Right lung (tissue), 5 donors: Measurements from ENCODE around the gene SHROOM2. TPM values are rescaled to one million over a fixed set of nuclear protein-coding genes. Genes with fewer than 3 reads are reported as not detected.

Experiments used
- DNase-seq, 2 donors: peaks; one replicate each; pipeline ENCODE4 v3.0.0-alpha.2; 2013
- polyA plus RNA-seq, 5 donors: library from polyadenylated mRNA; unstranded; fragments of 120-200 nt; gene quantifications; one replicate each; pipeline versions ENCODE4 v1.2.1 to v1.2.3, GENCODE V29; 2013; ENCODE audit warnings: inconsistent platforms in 1 of 5, low replicate concordance in 1 of 5; ENCODE audit not compliant: insufficient read length in 5 of 5, insufficient read depth in 1 of 5

Gene SHROOM2
- polyA plus RNA-seq, 5 donors = 10.8 to 14.6 (median 11.9) TPM

- no peak for DNase-seq
Measured at GRCh38 chrX:9938516-9938915, 152.3 kb downstream of the SHROOM2 start.

GRCh38 chrX:9940421-9940820 is 154.2 kb downstream of the SHROOM2 start:
- DNase-seq = no peak

- DNase-seq = no peak
Measured at GRCh38 chrX:9942086-9942485, 155.9 kb downstream of the SHROOM2 start.

- DNase-seq = no peak
Measured at GRCh38 chrX:9943420-9943819, 157.2 kb downstream of the SHROOM2 start.

DNA sequence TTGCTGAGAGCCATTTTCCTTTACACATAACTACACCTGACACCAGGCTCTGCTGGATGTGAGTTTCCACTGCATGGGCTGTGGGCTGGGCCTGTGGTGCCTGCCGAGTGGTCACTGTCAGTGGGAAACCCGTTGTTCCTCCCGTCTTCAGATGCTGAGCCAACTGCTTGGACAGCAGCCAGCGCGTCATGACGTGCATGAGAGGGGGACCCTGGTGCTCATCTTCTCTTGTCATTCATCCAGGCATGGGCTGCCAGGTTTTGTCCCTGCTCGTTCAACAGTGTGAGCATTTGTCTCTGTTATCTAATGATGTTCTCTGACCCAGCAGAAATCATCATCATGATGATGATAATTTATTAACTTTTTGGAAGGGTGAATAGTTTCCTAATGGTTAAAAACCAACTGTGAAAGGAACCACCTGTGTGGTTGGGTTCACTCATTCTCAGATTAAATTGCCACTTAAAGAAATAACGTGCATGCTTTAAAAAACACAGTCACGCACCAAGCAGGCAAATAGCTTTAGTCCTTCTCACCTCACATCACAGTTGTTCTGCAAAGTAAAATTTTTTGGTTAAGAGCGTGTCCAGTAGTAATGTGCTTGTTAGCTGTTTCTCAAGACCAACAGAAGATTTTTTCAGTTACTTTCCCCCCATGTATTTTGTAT is 161.0 kb downstream of the SHROOM2 start:
- no peak for DNase-seq

DNA sequence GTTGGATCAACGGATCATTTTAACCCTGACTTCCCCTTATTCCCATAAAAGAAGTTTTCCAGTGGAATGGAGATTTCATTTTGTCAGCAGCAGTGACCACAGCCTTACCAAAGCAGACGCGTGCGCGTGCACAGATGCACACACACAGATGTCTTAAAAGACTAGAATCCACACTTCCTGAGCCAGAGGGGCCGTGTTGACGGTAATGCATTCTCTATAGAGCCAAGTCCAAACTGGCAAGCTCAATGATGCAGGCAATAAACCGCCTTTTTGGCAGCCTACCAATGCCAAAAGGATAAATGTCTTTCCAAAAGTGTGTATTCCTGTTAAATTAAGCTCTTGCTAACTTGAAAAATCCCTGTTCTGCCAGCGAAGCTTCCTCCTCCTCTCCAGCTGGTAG is 162.2 kb downstream of the SHROOM2 start:
- no peak for DNase-seq

DNA sequence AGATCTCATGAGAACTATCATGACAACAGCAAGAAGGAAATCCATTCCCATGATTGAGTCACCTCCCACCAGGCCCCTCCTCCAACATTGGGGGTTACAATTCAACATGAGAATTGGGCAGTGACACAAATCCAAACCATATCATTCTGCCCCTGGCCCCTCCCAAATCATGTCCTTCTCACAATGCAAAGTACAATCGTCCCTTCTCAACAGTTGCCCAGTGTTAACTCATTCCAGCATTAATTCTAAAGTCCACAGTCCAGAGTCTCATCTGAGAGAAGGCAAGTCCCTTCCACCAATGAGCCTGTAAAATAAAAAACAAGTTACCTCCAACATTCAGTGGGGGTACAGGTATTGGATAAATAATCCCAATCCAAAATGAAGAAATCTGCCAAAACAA is 166.1 kb downstream of the SHROOM2 start:
- no peak for DNase-seq

- DNase-seq = no peak
Measured at GRCh38 chrX:9953396-9953795, 167.2 kb downstream of the SHROOM2 start.

DNA sequence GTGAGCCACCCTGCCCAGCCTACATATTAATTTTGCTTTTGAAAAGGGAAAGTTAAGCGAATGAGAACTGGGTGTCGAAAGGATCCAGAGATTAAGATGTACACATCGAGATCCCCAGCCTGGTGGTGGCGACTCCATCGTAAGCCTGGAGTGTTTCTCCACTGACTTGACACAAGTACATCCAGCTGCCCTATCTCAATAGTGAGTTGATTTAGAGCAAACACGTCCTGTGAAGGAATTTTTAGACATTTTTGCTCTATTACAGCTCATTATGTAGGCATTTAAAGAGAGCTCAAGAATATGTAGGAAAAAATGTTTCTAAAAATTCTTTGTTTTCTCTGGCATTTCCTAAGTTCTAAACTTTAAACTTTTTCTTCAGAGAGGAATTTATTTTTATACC is 169.3 kb downstream of the SHROOM2 start:
- DNase-seq = peak; percentile 38 to 50

GRCh38 chrX:9957743-9958142 is 171.5 kb downstream of the SHROOM2 start:
- no peak for DNase-seq

DNA sequence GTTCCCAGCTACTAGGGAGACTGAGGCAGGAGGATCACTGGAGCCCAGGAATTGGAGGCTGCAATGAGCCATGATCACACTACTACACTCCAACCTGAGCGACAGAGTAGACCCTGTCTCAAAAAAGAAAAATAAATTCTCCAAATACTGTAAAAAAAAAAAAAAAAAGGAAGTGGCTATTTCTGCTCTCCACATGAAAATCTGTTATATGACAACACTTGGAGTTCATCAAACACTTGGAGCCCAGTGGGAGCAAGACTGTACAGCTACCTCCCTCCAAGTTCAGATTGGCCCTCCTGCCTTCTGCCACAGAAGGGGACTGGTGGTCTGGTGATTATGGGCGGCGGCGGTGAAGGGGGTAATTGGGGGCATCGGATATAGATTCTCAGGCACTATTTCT is 172.0 kb downstream of the SHROOM2 start:
- DNase-seq = no peak

GRCh38 chrX:9961750-9962149 is 175.5 kb downstream of the SHROOM2 start:
- no peak for DNase-seq

GRCh38 chrX:9966775-9967408 is 180.7 kb downstream of the SHROOM2 start, which contains the start of gene CLDN34:
CLDN34 (plus strand) TSS chrX:9967358; CDS start chrX:9967358, 0 bp downstream.
- no peak for DNase-seq

GRCh38 chrX:9977635-9978034 is 191.4 kb downstream of the SHROOM2 start:
- no peak for DNase-seq

- no peak for DNase-seq
Measured at GRCh38 chrX:9980401-9980800, 194.2 kb downstream of the SHROOM2 start.

DNA sequence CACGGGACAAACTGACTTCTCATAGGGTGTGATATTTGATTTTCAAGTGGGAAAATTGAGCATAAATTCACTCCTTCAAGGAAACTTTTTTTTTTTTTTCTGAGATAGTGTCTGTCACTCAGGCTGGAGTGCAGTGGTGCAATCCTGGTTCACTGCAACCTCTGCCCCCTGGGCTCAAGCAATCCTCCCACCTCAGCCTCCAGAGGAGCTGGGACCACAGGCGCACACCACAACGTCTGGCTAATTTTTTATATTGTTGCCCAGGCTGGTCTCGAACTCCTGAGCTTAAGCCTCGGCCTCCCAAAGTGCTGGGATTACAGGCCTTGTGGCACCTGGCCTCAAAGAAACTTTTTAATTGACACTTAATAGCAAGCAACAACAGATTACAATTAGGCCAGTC is 194.7 kb downstream of the SHROOM2 start:
- no peak for DNase-seq

- no peak for DNase-seq
Measured at GRCh38 chrX:9983441-9983840, 197.2 kb downstream of the SHROOM2 start.

DNA sequence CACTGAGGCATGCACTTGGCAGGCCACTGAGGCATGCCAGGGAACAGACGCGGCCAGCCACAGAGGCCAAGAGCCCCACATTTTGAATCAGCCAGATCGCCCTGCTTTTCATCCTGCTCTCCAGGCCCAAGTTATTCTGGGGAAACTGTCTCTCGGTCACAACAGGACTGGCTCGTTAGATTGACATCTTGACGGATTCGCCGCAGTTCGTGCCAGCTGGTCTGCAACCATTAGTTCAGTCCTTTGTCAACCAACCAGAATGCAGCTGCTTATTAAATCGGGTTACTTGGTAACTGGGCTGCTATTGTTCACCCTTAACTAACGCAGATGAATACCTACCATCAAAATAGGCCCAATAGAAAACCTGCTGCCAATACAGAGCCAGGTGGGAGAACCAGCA is 197.6 kb downstream of the SHROOM2 start:
- no peak for DNase-seq

DNA sequence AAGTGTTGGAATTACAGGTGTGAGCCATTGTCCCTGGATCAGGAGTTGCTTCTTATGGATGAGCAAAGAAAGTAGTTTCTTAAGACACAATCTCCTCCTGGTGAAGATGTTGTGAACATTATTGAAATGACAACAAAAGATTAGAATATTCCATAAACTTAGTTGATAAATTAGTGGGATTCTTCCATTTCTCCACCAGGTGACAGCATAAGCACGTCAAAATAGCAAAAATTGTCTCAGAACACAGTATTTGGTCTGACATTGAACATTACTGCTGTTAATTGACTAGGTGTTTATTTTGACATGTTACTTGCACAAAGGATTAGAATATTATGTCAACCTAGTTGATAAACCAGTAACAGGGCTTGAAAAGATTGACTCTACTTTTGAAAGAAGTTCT is 202.5 kb downstream of the SHROOM2 start:
- DNase-seq = no peak

- no peak for DNase-seq
Measured at GRCh38 chrX:9992061-9992460, 205.8 kb downstream of the SHROOM2 start.

DNA sequence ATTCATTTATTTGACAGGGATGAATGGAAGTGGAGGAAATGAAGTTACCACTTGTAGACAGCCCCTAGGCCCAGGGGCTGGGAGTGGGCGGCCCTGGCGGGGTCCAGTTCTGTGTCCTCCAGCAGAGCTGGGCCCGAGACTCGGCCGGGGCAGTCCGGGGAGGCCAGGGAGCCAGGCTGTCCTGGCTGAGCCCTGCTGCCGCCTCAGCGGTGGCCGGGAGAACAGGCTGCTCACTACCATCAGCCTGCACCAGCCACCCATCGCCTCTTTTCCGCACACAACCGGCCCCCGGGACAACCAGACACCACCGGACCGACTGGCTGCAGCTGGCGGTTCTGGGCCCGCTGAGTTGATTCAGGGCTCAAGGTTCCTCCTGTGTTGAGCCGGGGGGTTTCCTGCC is 206.5 kb downstream of the SHROOM2 start:
- DNase-seq = no peak

GRCh38 chrX:9995855-9996339 is 209.7 kb downstream of the SHROOM2 start:
- DNase-seq = peak in 1 of 2 donors; percentile 64

DNA sequence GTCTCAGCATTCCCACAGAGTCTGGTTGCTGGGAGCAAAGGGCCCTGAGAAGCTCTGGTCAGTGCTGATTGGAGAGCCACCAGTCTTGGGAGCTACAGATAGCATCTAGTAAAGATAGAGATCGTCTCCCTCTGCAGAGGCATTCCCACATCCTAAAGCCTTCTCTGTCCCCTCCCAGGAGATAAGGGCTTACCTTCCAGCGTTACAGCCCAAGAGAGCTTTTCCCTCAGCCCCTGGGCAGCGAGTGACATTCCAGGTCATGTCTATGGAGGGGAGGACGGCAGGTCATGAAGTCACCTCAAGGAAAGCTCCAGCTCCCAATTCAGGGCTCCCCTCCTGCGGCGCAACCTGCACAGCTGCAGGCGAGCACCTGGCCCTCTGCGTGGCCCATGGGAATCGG is 210.8 kb downstream of the SHROOM2 start:
- no peak for DNase-seq

DNA sequence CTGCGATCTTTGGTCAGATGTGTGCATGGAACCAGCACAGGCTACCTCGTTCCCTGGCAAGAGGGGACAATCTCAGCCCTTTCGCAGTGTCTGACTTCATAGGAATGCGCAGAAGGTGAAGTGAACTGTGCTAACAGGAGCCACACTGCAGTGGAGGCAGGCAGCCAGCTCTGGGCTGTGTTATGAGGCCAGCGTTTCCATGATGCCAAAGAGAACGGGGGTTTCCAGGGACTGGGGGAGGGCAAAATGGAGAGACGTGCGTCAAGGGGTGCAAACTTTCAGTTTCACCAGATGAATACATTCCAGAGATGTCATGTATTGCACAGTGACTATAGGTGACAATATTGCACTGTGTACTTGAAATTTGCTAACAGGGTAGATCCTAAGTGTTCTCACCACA is 211.3 kb downstream of the SHROOM2 start:
- DNase-seq = no peak
